BLaER1 treated with 17β-estradiol and CSF1 and Interleukin-3, amounts not matched to agents 10 nM and 100 nM (cell line): ENCODE results near the gene SLC46A2.
A peak's percentile ranks its signal among the peaks of the same experiment; 100 is the strongest.

Experiments
- H3K27ac ChIP-seq, 11 experiments: shearing (Covaris generic); formaldehyde crosslinking; 2 replicates each; pipeline ENCODE4 v1.8.1; 2022
- H3K27me3 ChIP-seq, 11 experiments: shearing (Covaris generic); formaldehyde crosslinking; 2 replicates each; pipeline ENCODE4 v1.8.1; 2022
- H3K36me3 ChIP-seq, 11 experiments: shearing (Covaris generic); formaldehyde crosslinking; 2 replicates each; pipeline ENCODE4 v1.8.1; 2022
- H3K4me1 ChIP-seq, 10 experiments: shearing (Covaris generic); formaldehyde crosslinking; 2 replicates each; pipeline ENCODE4 v1.8.1; 2022
- H3K4me2 ChIP-seq, 11 experiments: shearing (Covaris generic); formaldehyde crosslinking; 2 replicates each; pipeline ENCODE4 v1.8.1; 2022
- H3K4me3 ChIP-seq, 10 experiments: shearing (Covaris generic); formaldehyde crosslinking; 2 replicates each; pipeline ENCODE4 v1.8.1; 2022
- H3K9ac ChIP-seq, 11 experiments: shearing (Covaris generic); formaldehyde crosslinking; 2 replicates each; pipeline ENCODE4 v1.8.1; 2022
- H3K9me3 ChIP-seq, 11 experiments: shearing (Covaris generic); formaldehyde crosslinking; replicated peaks in 1 of 11; 2 replicates each; pipeline ENCODE4 v1.8.1; 2022
- H4K20me1 ChIP-seq, 11 experiments: shearing (Covaris generic); formaldehyde crosslinking; 2 replicates each; pipeline ENCODE4 v1.8.1; 2022
- Cebpa-rat ChIP-seq, 11 experiments: shearing (Covaris generic); IDR thresholded peaks; 2 replicates each; pipeline ENCODE4 v1.8.1; 2022

Gene SLC46A2

GRCh38 chr9:112861155-112861554 is 29.5 kb downstream of the SLC46A2 start:
- peaks cover 41 to 97% (median 92%) of the 10 kb centered on the region in 10 experiments for H3K4me1 ChIP-seq
- peak overlapping the region; percentile 37 to 97 (median 83); a peak in 21 of 22 replicates for H3K4me2 ChIP-seq
- H3K27ac ChIP-seq: peak overlapping the region; percentile 84 to 100 (median 98)

DNA sequence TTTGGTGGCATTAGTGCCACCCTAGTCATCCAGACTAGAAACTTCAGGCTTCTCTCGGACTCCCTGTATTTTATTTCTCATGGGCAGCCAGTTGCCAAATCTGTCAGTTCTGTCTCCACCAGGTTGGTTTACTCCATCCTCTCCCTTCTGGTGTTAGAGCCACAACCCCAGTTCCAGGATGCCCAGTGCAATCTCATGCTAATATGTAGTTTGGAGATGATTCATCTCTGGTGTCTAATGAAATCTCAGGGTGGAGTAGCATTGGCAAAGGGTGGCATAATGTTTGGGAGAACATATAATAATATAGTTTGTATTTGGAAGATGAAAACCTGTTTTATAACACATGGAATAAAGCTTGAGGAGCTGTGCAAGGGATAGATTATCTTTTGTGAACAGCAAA is 30.2 kb downstream of the SLC46A2 start:
- Histone ChIP-seq H3K36me3 (peaks cover 0 to 13% (median 7%) of the 10 kb centered on the region in 11 experiments; a peak in 8 of 22 replicates), H3K27me3 (no peaks in the 10 kb centered on the region), H3K9ac (peak overlapping the region in 8 of 11 experiments; percentile 36 to 92 (median 84); a peak in 11 of 22 replicates), H3K4me1 (peaks cover 41 to 97% (median 90%) of the 10 kb centered on the region in 10 experiments), H3K4me2 (peak overlapping the region in 8 of 11 experiments; percentile 69 to 97 (median 91); a peak in 16 of 22 replicates), H3K9me3 (no peaks in the 10 kb centered on the region), H4K20me1 (no peaks in the 10 kb centered on the region; a peak in 1 of 22 replicates), H3K27ac (peak overlapping the region in 10 of 11 experiments; percentile 56 to 100 (median 98); a peak in 20 of 22 replicates), H3K4me3 (peak overlapping the region in 2 of 10 experiments; percentile 17 to 30; a peak in 1 of 20 replicates)
- TF ChIP-seq Cebpa-rat (IDR thresholded peaks at IDR 0.05): no peak

More at GRCh38 chr9:112861155-112861554, 29.5 kb downstream of the SLC46A2 start:
- Histone ChIP-seq H4K20me1 (no peaks in the 10 kb centered on the region; a peak in 1 of 22 replicates), H3K4me3 (peak overlapping the region in 4 of 10 experiments; percentile 11 to 29 (median 22); a peak in 4 of 20 replicates), H3K36me3 (peaks cover 0 to 18% (median 7%) of the 10 kb centered on the region in 11 experiments; a peak in 9 of 22 replicates), H3K9ac (peak overlapping the region in 10 of 11 experiments; percentile 75 to 92 (median 84); a peak in 18 of 22 replicates), H3K27me3 (no peaks in the 10 kb centered on the region), H3K9me3 (no peaks in the 10 kb centered on the region)
- TF ChIP-seq Cebpa-rat (IDR thresholded peaks at IDR 0.05): no peak

DNA sequence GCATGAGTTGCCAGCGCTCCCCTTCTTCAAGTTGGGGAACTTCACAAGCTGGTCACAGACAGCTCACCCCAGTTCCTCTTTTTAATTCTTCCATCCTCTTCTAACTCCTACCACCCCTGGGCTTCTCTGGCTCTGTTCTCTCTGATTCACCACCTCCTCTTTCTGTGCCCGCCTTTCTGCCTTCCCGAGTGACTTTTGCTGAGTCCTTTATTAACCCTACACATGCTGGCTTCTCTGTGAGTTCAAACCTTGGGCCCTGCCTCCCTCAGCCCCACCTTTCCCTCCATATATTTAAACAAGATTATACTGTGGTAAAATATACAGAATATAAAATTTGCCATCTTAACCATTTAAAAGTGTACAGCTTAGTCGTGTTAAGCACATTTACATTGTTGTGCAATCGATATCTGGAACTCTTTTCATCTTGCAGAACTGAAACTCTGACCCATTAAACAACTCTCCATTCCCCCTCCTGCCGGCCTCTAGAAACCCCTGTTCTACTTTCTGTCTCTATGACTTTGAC is 32.0 kb downstream of the SLC46A2 start:
- peak overlapping the region; percentile 6 to 100 (median 98); a peak in 21 of 22 replicates for H3K27ac ChIP-seq
- no peaks in the 10 kb centered on the region; a peak in 1 of 22 replicates for H4K20me1 ChIP-seq
- no peaks in the 10 kb centered on the region for H3K27me3 ChIP-seq
- peak overlapping the region in 2 of 10 experiments; percentile 9 to 17; a peak in 2 of 20 replicates for H3K4me3 ChIP-seq
- H3K9ac ChIP-seq: peak overlapping the region in 9 of 11 experiments; percentile 55 to 92 (median 82); a peak in 17 of 22 replicates
- no peaks in the 10 kb centered on the region for H3K9me3 ChIP-seq
- H3K4me1 ChIP-seq: peaks cover 35 to 97% (median 84%) of the 10 kb centered on the region in 10 experiments
- peaks cover 0 to 20% (median 10%) of the 10 kb centered on the region in 11 experiments; a peak in 11 of 22 replicates for H3K36me3 ChIP-seq
- TF ChIP-seq Cebpa-rat (IDR thresholded peaks at IDR 0.05): peak in 8 of 11 experiments; percentile 41 to 93 (median 76); a peak in 12 of 22 replicates
- peak overlapping the region; percentile 19 to 97 (median 83); a peak in 20 of 22 replicates for H3K4me2 ChIP-seq

DNA sequence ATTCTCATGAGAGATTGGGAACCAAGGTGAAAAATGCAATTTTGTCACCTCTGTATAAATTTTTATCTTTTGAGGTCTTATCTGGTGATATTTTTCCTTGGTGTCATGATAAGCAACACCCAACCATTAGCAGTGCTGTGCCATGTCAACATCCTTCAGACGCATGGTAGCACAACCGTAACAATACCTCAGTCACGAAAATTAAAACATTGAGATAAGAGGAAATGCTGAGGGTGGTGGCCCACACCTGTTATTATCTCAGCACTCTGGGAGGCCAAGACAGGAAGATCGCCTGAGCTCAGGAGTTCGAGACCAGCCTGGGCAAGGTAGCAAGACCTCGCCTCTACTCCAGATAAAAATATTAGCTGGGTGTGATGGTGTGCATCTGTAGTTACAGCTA is 32.7 kb downstream of the SLC46A2 start:
- H3K9me3 ChIP-seq: no peaks in the 10 kb centered on the region
- TF ChIP-seq Cebpa-rat (IDR thresholded peaks at IDR 0.05): no peak
- H3K36me3 ChIP-seq: peaks cover 0 to 24% (median 15%) of the 10 kb centered on the region in 11 experiments; a peak in 15 of 22 replicates
- peak overlapping the region in 10 of 11 experiments; percentile 15 to 97 (median 78); a peak in 19 of 22 replicates for H3K4me2 ChIP-seq
- H3K4me1 ChIP-seq: peaks cover 28 to 97% (median 79%) of the 10 kb centered on the region in 10 experiments
- H3K27ac ChIP-seq: peak overlapping the region in 10 of 11 experiments; percentile 57 to 100 (median 98); a peak in 20 of 22 replicates
- peak overlapping the region in 8 of 11 experiments; percentile 10 to 92 (median 71); a peak in 14 of 22 replicates for H3K9ac ChIP-seq
- H3K4me3 ChIP-seq: peak overlapping the region in 1 of 10 experiments; percentile 21; a peak in 1 of 20 replicates
- H3K27me3 ChIP-seq: no peaks in the 10 kb centered on the region
- H4K20me1 ChIP-seq: no peaks in the 10 kb centered on the region

- Histone ChIP-seq H3K4me3 (no peak overlapping the region), H3K9ac (peak overlapping the region in 4 of 11 experiments; percentile 28 to 86 (median 52); a peak in 7 of 22 replicates), H3K9me3 (no peaks in the 10 kb centered on the region), H3K4me2 (peak overlapping the region in 6 of 11 experiments; percentile 69 to 97 (median 87); a peak in 11 of 22 replicates), H3K27me3 (no peaks in the 10 kb centered on the region), H3K4me1 (peaks cover 16 to 96% (median 70%) of the 10 kb centered on the region in 10 experiments), H3K36me3 (peaks cover 3 to 35% (median 26%) of the 10 kb centered on the region in 11 experiments; a peak in 18 of 22 replicates), H4K20me1 (no peaks in the 10 kb centered on the region), H3K27ac (peak overlapping the region in 10 of 11 experiments; percentile 27 to 100 (median 98); a peak in 19 of 22 replicates)
- no peak for TF ChIP-seq Cebpa-rat (IDR thresholded peaks at IDR 0.05)
Measured at GRCh38 chr9:112856843-112857242, 33.8 kb downstream of the SLC46A2 start.

- peak overlapping the region in 5 of 11 experiments; percentile 75 to 97 (median 92); a peak in 10 of 22 replicates for H3K4me2 ChIP-seq
- H3K27ac ChIP-seq: peak overlapping the region in 9 of 11 experiments; percentile 54 to 100 (median 98); a peak in 18 of 22 replicates
- peak overlapping the region in 4 of 11 experiments; percentile 28 to 86 (median 52); a peak in 5 of 22 replicates for H3K9ac ChIP-seq
- no peak for TF ChIP-seq Cebpa-rat (IDR thresholded peaks at IDR 0.05)
- H3K27me3 ChIP-seq: no peaks in the 10 kb centered on the region
- H3K4me1 ChIP-seq: peaks cover 10 to 90% (median 64%) of the 10 kb centered on the region in 10 experiments
- H3K9me3 ChIP-seq: no peaks in the 10 kb centered on the region
- no peaks in the 10 kb centered on the region for H4K20me1 ChIP-seq
- peaks cover 5 to 42% (median 32%) of the 10 kb centered on the region in 11 experiments; a peak in 19 of 22 replicates for H3K36me3 ChIP-seq
- no peak overlapping the region for H3K4me3 ChIP-seq
Measured at GRCh38 chr9:112856200-112856599, 34.5 kb downstream of the SLC46A2 start.

DNA sequence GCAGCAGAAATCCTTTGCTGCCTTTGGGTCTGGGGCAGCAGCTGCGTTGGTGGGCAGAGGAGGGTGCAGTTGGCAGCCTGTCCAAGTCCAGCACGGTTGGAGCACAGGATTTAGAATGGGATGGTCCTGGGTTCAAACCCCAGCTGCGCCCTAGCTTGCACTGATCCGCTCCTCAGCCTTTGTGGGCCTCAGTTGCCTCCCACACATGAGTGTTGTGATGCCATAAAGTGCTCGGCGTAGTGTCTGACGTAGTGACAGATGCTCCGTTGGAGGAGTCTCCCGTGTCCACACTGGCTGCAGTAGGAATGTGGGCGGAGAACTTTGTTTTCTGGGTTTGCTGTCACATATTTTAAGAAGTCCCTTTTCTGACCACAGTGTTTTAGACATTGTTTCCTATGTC is 36.0 kb downstream of the SLC46A2 start:
- no peaks in the 10 kb centered on the region for H4K20me1 ChIP-seq

DNA sequence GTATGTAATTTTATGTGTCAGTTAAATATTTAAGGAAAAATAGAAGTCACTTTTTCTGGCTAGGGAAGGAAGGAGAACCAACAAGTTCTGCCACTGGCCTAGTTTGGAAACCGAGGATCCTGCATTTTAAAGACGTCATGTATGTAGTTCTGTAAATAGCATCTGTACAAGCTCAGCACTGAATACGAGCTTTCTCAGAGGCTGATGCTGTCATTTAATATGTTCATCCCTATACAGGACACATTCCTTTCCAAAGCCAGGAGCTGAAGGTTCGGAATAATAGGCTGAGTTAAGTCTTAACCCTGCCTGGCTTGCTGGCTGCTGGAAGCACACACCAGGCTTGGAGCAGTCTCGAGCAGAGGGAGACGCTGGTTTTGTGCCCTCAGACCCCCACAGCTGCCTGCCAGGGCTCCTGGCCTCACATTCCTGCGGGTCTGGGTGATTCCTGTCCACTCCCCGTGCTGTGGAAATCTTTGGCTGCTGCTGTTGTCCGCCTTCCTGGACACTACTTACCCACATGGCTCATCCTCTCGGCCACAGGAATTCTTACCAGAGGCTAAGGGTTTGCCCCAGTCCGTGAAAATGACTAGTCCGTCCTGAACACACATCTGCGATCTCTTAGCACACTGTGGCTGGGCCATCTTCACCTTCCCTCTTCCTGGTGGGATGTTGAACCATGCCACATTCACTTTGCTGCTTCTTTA is 36.6 kb downstream of the SLC46A2 start:
- Histone ChIP-seq H4K20me1 (no peaks in the 10 kb centered on the region), H3K27me3 (no peaks in the 10 kb centered on the region), H3K36me3 (peaks cover 9 to 58% (median 46%) of the 10 kb centered on the region in 11 experiments; a peak in 19 of 22 replicates), H3K4me1 (peaks cover 5 to 90% (median 50%) of the 10 kb centered on the region in 10 experiments; a peak in 18 of 20 replicates), H3K27ac (peak overlapping the region in 7 of 11 experiments; percentile 46 to 100 (median 98); a peak in 11 of 22 replicates), H3K4me2 (peak overlapping the region in 4 of 11 experiments; percentile 75 to 95 (median 84); a peak in 6 of 22 replicates), H3K4me3 (no peak overlapping the region), H3K9ac (peak overlapping the region in 1 of 11 experiments; percentile 0; a peak in 2 of 22 replicates), H3K9me3 (no peaks in the 10 kb centered on the region)
- TF ChIP-seq Cebpa-rat (IDR thresholded peaks at IDR 0.05): no peak

More for the DNA sequence above, 36.0 kb downstream of the SLC46A2 start:
- peaks cover 5 to 90% (median 50%) of the 10 kb centered on the region in 10 experiments; a peak in 18 of 20 replicates for H3K4me1 ChIP-seq
- peak overlapping the region in 7 of 11 experiments; percentile 46 to 100 (median 98); a peak in 11 of 22 replicates for H3K27ac ChIP-seq
- no peaks in the 10 kb centered on the region for H3K9me3 ChIP-seq
- no peaks in the 10 kb centered on the region for H3K27me3 ChIP-seq
- H3K4me3 ChIP-seq: no peak overlapping the region
- peak overlapping the region in 4 of 11 experiments; percentile 0 to 50 (median 18); a peak in 4 of 22 replicates for H3K9ac ChIP-seq
- H3K36me3 ChIP-seq: peaks cover 9 to 56% (median 46%) of the 10 kb centered on the region in 11 experiments; a peak in 19 of 22 replicates
- no peak for TF ChIP-seq Cebpa-rat (IDR thresholded peaks at IDR 0.05)
- peak overlapping the region in 5 of 11 experiments; percentile 66 to 95 (median 76); a peak in 10 of 22 replicates for H3K4me2 ChIP-seq
